ENCODE results near the gene CMIP.

DNA sequence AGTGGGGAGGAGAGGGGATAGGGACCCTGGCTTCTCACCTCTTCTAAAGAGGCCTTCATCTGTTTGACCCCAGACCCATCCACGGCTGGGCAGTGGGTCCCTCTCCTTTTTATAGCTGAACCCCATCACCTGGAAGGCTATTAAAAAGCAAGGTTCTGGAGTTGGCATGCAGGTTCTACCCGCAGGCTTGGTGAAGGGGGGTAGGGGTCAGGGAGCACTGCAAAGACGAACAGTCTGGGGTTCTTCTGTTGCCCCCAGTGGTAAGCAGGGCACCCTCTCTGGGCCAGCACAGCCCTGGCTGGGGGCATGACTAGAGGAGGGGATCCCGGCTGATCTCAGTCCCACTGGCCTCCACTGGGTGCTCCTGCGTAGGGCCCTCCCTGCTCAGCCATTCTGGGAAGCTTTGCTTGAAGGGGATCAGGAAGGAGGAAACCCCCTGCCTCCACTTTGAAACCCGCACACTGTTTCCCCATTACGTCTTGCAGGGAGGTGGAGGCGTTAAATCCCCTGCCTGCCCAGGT is 13.6 kb downstream of the CMIP start:
- TF ChIP-seq, protein P1, sequence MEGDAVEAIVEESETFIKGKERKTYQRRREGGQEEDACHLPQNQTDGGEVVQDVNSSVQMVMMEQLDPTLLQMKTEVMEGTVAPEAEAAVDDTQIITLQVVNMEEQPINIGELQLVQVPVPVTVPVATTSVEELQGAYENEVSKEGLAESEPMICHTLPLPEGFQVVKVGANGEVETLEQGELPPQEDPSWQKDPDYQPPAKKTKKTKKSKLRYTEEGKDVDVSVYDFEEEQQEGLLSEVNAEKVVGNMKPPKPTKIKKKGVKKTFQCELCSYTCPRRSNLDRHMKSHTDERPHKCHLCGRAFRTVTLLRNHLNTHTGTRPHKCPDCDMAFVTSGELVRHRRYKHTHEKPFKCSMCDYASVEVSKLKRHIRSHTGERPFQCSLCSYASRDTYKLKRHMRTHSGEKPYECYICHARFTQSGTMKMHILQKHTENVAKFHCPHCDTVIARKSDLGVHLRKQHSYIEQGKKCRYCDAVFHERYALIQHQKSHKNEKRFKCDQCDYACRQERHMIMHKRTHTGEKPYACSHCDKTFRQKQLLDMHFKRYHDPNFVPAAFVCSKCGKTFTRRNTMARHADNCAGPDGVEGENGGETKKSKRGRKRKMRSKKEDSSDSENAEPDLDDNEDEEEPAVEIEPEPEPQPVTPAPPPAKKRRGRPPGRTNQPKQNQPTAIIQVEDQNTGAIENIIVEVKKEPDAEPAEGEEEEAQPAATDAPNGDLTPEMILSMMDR (IDR thresholded peaks at IDR 0.05; ENCODE audit: borderline replicate concordance, extremely low read depth, low read length, poor library complexity, severe bottlenecking) = no peak
- TF ChIP-seq EZH2 (IDR thresholded peaks at IDR 0.05; ENCODE audit: borderline replicate concordance, low read depth, low read length, severe bottlenecking) = no peak
